GM23338 (cell line): ENCODE results near the gene MAPT.

ENCODE experiments used
- CREB1 ChIP-seq: fragments of 250-450 bp; sonication (Bioruptor Pico); IDR thresholded peaks from 2 replicates; pipeline ENCODE4 v1.5.0; 2020; ENCODE audit warnings: low read depth, mild to moderate bottlenecking, moderate library complexity
- CTCF ChIP-seq, 2 experiments: fragments of 200-600 bp in 1 of 2; sonication (generic) in 1 of 2; conservative IDR thresholded peaks; 2 replicates each; pipeline versions ENCODE4 v1.5.1 to v1.6.1; 2016 to 2017; ENCODE audit warnings: antibody characterized with exemption in 2 of 2, low read depth in 2 of 2, mild to moderate bottlenecking in 2 of 2, moderate library complexity in 1 of 2
- ETS1 ChIP-seq: IDR thresholded peaks from 2 replicates; pipeline ENCODE4 v1.6.1; 2016; ENCODE audit warnings: antibody characterized with exemption
- EZH2 ChIP-seq: fragments of 200-600 bp; sonication (generic); IDR thresholded peaks from one replicate; pipeline ENCODE4 v1.8.0; 2017; ENCODE audit warnings: antibody characterized with exemption, mild to moderate bottlenecking, low read depth; ENCODE audit not compliant: unreplicated experiment
- EZH2phosphoT487 ChIP-seq: fragments of 200-600 bp; sonication (generic); IDR thresholded peaks from one replicate; pipeline ENCODE4 v1.8.1; 2018; ENCODE audit warnings: antibody characterized with exemption; ENCODE audit not compliant: unreplicated experiment
- JUNB ChIP-seq: IDR thresholded peaks from one replicate; pipeline ENCODE4 v1.6.1; 2016; ENCODE audit warnings: antibody characterized with exemption; ENCODE audit not compliant: unreplicated experiment
- NANOG ChIP-seq: IDR thresholded peaks from 2 replicates; pipeline ENCODE4 v1.6.1; 2016; ENCODE audit warnings: antibody characterized with exemption, borderline replicate concordance
- POLR2AphosphoS5 ChIP-seq: IDR thresholded peaks from 2 replicates; pipeline ENCODE4 v1.6.1; 2016; ENCODE audit warnings: antibody characterized with exemption, low read depth
- REST ChIP-seq: IDR thresholded peaks from one replicate; pipeline ENCODE4 v1.6.1; 2018; ENCODE audit warnings: antibody characterized with exemption; ENCODE audit not compliant: unreplicated experiment
- STAT1 ChIP-seq: IDR thresholded peaks from one replicate; pipeline ENCODE4 v1.6.1; 2016; ENCODE audit warnings: antibody characterized with exemption; ENCODE audit not compliant: unreplicated experiment
- ZNF114 ChIP-seq: fragments of 250-450 bp; sonication (Bioruptor Pico); IDR thresholded peaks from 2 replicates; pipeline ENCODE4 v1.5.0; 2020; ENCODE audit warnings: mild to moderate bottlenecking, moderate library complexity

- TF ChIP-seq CTCF (conservative IDR thresholded peaks at IDR 0.05; ENCODE audit: low read depth in 2 of 2) (no peak), NANOG (no peak), POLR2AphosphoS5 (no peak), ETS1 (no peak), EZH2 (no peak), EZH2phosphoT487 (no peak), STAT1 (no peak), CREB1 (CRISPR knock-in tag) (no peak), REST (no peak), ZNF114 (CRISPR knock-in tag) (no peak), JUNB (no peak)
Measured at GRCh38 chr17:45973099-45973780, 78.9 kb downstream of the MAPT start.
